ENCODE results near the gene VMP1. TPM values are rescaled to one million over a fixed set of nuclear protein-coding genes. Genes with fewer than 3 reads are reported as not detected.

Gene VMP1
- total RNA-seq, 2 experiments from 2014 or later: 73.6 to 81.1 TPM

DNA sequence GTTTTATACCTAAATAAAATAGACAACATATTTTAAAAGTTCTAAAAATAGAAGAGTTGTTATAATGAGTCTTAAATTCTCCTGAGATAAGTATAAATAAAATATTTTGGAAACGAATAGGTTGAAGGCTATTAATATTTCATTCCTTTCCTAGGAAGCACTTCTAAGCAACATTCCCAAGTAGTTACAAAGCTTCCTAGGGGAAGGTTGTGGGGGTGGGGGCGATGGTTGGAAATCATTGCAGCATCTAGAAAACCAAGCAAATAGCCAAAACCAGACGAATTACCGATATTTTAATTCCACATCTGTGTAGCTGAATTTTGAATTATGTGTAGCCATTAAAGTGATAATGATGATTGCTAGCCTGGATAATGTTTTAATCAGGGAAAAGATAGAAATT is 27.1 kb upstream of the VMP1 start:
- Histone ChIP-seq H3K4me1 (ENCODE audit: insufficient read depth, low read length) (no peaks in the 10 kb centered on the region), H3K9me3 (ENCODE audit: control insufficient read depth in 1 of 2, insufficient read depth in 1 of 2, low read length in 2 of 2) (no peaks in the 10 kb centered on the region), H3K4me3 (ENCODE audit: low read length) (no peak overlapping the region), H3K36me3 (ENCODE audit: insufficient read depth, low read length) (peaks cover 100% of the 10 kb centered on the region), H3K27ac (ENCODE audit: low read depth in 1 of 2, low read length in 2 of 2) (no peak overlapping the region), H3K27me3 (ENCODE audit: control insufficient read depth in 1 of 2, insufficient read depth in 2 of 2, low read length in 2 of 2) (no peaks in the 10 kb centered on the region)
- intact Hi-C loops (cut with DNase I, micrococcal nuclease): no loop called here
- ATAC-seq (ENCODE audit: poor library complexity) (no peak), DNase-seq (no peak)
- H3K27ac Mint-ChIP-seq: no peak overlapping the region
- ChIA-PET CTCF (no interaction called here), POLR2A (no interaction called here)
- TF ChIP-seq, protein P1, sequence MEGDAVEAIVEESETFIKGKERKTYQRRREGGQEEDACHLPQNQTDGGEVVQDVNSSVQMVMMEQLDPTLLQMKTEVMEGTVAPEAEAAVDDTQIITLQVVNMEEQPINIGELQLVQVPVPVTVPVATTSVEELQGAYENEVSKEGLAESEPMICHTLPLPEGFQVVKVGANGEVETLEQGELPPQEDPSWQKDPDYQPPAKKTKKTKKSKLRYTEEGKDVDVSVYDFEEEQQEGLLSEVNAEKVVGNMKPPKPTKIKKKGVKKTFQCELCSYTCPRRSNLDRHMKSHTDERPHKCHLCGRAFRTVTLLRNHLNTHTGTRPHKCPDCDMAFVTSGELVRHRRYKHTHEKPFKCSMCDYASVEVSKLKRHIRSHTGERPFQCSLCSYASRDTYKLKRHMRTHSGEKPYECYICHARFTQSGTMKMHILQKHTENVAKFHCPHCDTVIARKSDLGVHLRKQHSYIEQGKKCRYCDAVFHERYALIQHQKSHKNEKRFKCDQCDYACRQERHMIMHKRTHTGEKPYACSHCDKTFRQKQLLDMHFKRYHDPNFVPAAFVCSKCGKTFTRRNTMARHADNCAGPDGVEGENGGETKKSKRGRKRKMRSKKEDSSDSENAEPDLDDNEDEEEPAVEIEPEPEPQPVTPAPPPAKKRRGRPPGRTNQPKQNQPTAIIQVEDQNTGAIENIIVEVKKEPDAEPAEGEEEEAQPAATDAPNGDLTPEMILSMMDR (IDR thresholded peaks at IDR 0.05): no peak
- H3K36me3 Mint-ChIP-seq (ENCODE audit: low read depth): peaks cover 95% of the 10 kb centered on the region
- H3K4me3 Mint-ChIP-seq: no peak overlapping the region
- no peaks in the 10 kb centered on the region for H3K9me3 Mint-ChIP-seq
- H3K27me3 Mint-ChIP-seq: no peaks in the 10 kb centered on the region
- H3K4me1 Mint-ChIP-seq (ENCODE audit: low read depth): no peaks in the 10 kb centered on the region

DNA sequence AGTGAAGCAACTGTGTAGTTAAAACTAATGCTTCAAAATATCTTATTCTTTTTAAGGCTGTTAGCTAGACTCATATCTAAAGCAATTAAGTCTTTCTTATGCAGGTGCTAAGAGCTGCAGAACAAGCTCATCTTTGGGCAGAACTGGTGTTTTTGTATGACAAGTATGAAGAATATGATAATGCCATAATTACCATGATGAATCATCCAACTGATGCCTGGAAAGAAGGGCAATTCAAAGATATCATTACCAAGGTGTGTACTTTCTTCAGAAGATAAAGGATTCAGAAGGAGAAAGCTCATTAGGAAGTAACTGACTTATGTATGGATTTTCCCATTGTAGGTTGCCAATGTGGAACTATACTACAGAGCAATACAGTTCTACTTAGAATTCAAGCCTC is 24.2 kb upstream of the VMP1 start:
- Mint-ChIP-seq H3K27me3 (no peaks in the 10 kb centered on the region), H3K36me3 (ENCODE audit: low read depth) (peaks cover 95% of the 10 kb centered on the region), H3K27ac (no peak overlapping the region), H3K9me3 (no peaks in the 10 kb centered on the region), H3K4me1 (ENCODE audit: low read depth) (no peaks in the 10 kb centered on the region), H3K4me3 (no peak overlapping the region)
- DNase-seq (no peak), ATAC-seq (ENCODE audit: poor library complexity) (no peak)
- POLR2A ChIA-PET: interaction anchor here (1.0 to 1.2 kb wide), 2 partner anchors 9 to 26 kb away, joined by 3 to 4 read pairs; no protein-coding TSS in a partner anchor
- Histone ChIP-seq H3K4me1 (ENCODE audit: insufficient read depth, low read length) (no peaks in the 10 kb centered on the region), H3K27ac (ENCODE audit: low read depth in 1 of 2, low read length in 2 of 2) (no peak overlapping the region), H3K36me3 (ENCODE audit: insufficient read depth, low read length) (peaks cover 99% of the 10 kb centered on the region), H3K4me3 (ENCODE audit: low read length) (no peak overlapping the region), H3K9me3 (ENCODE audit: control insufficient read depth in 1 of 2, insufficient read depth in 1 of 2, low read length in 2 of 2) (no peaks in the 10 kb centered on the region), H3K27me3 (ENCODE audit: control insufficient read depth in 1 of 2, insufficient read depth in 2 of 2, low read length in 2 of 2) (no peaks in the 10 kb centered on the region)
- CTCF ChIA-PET: interaction anchor here (1.2 kb wide), 1 partner anchor 9 kb away, joined by 4 read pairs; no protein-coding TSS in a partner anchor
- TF ChIP-seq, protein P1 (IDR thresholded peaks at IDR 0.05): no peak
- intact Hi-C loops (cut with DNase I, micrococcal nuclease): no loop called here

DNA sequence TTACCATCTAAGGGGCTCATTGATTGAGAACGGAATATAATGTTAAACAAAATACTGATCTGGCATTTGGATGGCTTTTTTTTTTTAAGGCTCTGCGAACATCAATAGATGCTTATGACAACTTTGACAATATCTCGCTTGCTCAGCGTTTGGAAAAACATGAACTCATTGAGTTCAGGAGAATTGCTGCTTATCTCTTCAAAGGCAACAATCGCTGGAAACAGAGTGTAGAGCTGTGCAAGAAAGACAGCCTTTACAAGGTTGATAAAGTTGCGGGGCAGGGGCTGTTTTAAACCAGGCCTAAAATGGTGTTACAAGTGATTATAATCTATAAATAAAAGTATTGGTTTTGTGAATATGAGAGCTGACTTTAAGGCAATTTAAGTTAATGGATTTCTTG is 22.5 kb upstream of the VMP1 start:
- Mint-ChIP-seq H3K9me3 (no peaks in the 10 kb centered on the region), H3K4me3 (no peak overlapping the region), H3K4me1 (ENCODE audit: low read depth) (no peaks in the 10 kb centered on the region), H3K27ac (no peak overlapping the region), H3K27me3 (no peaks in the 10 kb centered on the region), H3K36me3 (ENCODE audit: low read depth) (peaks cover 95% of the 10 kb centered on the region)
- ATAC-seq (ENCODE audit: poor library complexity): no peak
- ChIA-PET POLR2A (no interaction called here), CTCF (interaction anchor here (1.6 kb wide), 1 partner anchor 10 kb away, joined by 4 read pairs; no protein-coding TSS in a partner anchor)
- H3K4me3 ChIP-seq (ENCODE audit: low read length): no peak overlapping the region
- H3K36me3 ChIP-seq (ENCODE audit: insufficient read depth, low read length): peaks cover 90% of the 10 kb centered on the region
- DNase-seq: no peak
- no peaks in the 10 kb centered on the region for H3K9me3 ChIP-seq (ENCODE audit: control insufficient read depth in 1 of 2, insufficient read depth in 1 of 2, low read length in 2 of 2)
- no peaks in the 10 kb centered on the region for H3K27me3 ChIP-seq (ENCODE audit: control insufficient read depth in 1 of 2, insufficient read depth in 2 of 2, low read length in 2 of 2)
- TF ChIP-seq, protein P1 (IDR thresholded peaks at IDR 0.05): no peak
- H3K4me1 ChIP-seq (ENCODE audit: insufficient read depth, low read length): no peaks in the 10 kb centered on the region
- H3K27ac ChIP-seq (ENCODE audit: low read depth in 1 of 2, low read length in 2 of 2): no peak overlapping the region
- intact Hi-C loops (cut with DNase I, micrococcal nuclease): no loop called here
